Measurements from ENCODE around the gene APOC4.
A peak's percentile ranks its signal among the peaks of the same experiment; 100 is the strongest.

APOC4 gene

GRCh38 chr19:44957526-44957925 lies 15.5 kb downstream of the APOC4 start:
- Histone ChIP-seq H3K27ac (ENCODE audit: low read length) (no peak overlapping the region), H3K4me3 (ENCODE audit: low read length) (no peak overlapping the region), H3K4me2 (ENCODE audit: low read length) (no peak overlapping the region), H3K27me3 (ENCODE audit: low read depth, low read length) (no peaks in the 10 kb centered on the region), H3K79me2 (ENCODE audit: low read length) (peaks cover 85% of the 10 kb centered on the region), H3K36me3 (replicated peaks; ENCODE audit: low read depth, low read length) (peaks cover 9% of the 10 kb centered on the region), H3K4me1 (ENCODE audit: low read length) (peaks cover 51% of the 10 kb centered on the region), H3K9me3 (ENCODE audit: insufficient read depth, low read length) (no peaks in the 10 kb centered on the region), H4K20me1 (ENCODE audit: insufficient read depth, low read length) (peaks cover 34% of the 10 kb centered on the region), H3K9ac (ENCODE audit: low read length) (no peak overlapping the region), H2AFZ (ENCODE audit: low read depth, low read length) (no peak overlapping the region)
- no peak for TF ChIP-seq EZH2phosphoT487 (IDR thresholded peaks at IDR 0.05; ENCODE audit: low read depth)
- no peak for TF ChIP-seq CTCF (IDR thresholded peaks at IDR 0.05; ENCODE audit: low read depth, low read length)

- H3K27ac ChIP-seq (ENCODE audit: low read length) = no peak overlapping the region
- no peaks in the 10 kb centered on the region for H3K27me3 ChIP-seq (ENCODE audit: low read depth, low read length)
- no peak overlapping the region for H3K9ac ChIP-seq (ENCODE audit: low read length)
- peaks cover 51% of the 10 kb centered on the region for H3K4me1 ChIP-seq (ENCODE audit: low read length)
- peaks cover 10% of the 10 kb centered on the region for H3K36me3 ChIP-seq (replicated peaks; ENCODE audit: low read depth, low read length)
- H3K79me2 ChIP-seq (ENCODE audit: low read length) = peaks cover 86% of the 10 kb centered on the region
- H3K9me3 ChIP-seq (ENCODE audit: insufficient read depth, low read length) = no peaks in the 10 kb centered on the region
- H3K4me3 ChIP-seq (ENCODE audit: low read length) = no peak overlapping the region
- H4K20me1 ChIP-seq (ENCODE audit: insufficient read depth, low read length) = peaks cover 34% of the 10 kb centered on the region
- no peak for TF ChIP-seq EZH2phosphoT487 (IDR thresholded peaks at IDR 0.05; ENCODE audit: low read depth)
- no peak overlapping the region for H2AFZ ChIP-seq (ENCODE audit: low read depth, low read length)
- no peak overlapping the region; the same call in 1 of the 2 replicates for H3K4me2 ChIP-seq (ENCODE audit: low read length)
These were observed 16.1 kb downstream of the APOC4 start for GRCh38 chr19:44958090-44958489.

- no peak overlapping the region for H3K4me3 ChIP-seq (ENCODE audit: low read length)
- H3K4me2 ChIP-seq (ENCODE audit: low read length) = no peak overlapping the region
- H3K9ac ChIP-seq (ENCODE audit: low read length) = no peak overlapping the region
- H4K20me1 ChIP-seq (ENCODE audit: insufficient read depth, low read length) = peaks cover 34% of the 10 kb centered on the region
- H3K27me3 ChIP-seq (ENCODE audit: low read depth, low read length) = no peaks in the 10 kb centered on the region
- no peaks in the 10 kb centered on the region for H3K9me3 ChIP-seq (ENCODE audit: insufficient read depth, low read length)
- peaks cover 74% of the 10 kb centered on the region for H3K79me2 ChIP-seq (ENCODE audit: low read length)
- TF ChIP-seq CTCF (IDR thresholded peaks at IDR 0.05; ENCODE audit: low read depth, low read length) (no peak), EZH2phosphoT487 (IDR thresholded peaks at IDR 0.05; ENCODE audit: low read depth) (no peak)
- H3K27ac ChIP-seq (ENCODE audit: low read length) = 0 out of 2 replicates have a peak overlapping the region, but pooled peaks have one; percentile 78
- H3K4me1 ChIP-seq (ENCODE audit: low read length) = peaks cover 45% of the 10 kb centered on the region
- H3K36me3 ChIP-seq (replicated peaks; ENCODE audit: low read depth, low read length) = peaks cover 11% of the 10 kb centered on the region
- H2AFZ ChIP-seq (ENCODE audit: low read depth, low read length) = no peak overlapping the region
These were observed 17.7 kb downstream of the APOC4 start for GRCh38 chr19:44959691-44960090.

GRCh38 chr19:44960906-44961728 lies 19.1 kb downstream of the APOC4 start:
- Histone ChIP-seq H3K36me3 (replicated peaks; ENCODE audit: low read depth, low read length) (peaks cover 16% of the 10 kb centered on the region), H3K9me3 (ENCODE audit: insufficient read depth, low read length) (no peaks in the 10 kb centered on the region), H3K27ac (ENCODE audit: low read length) (peak overlapping the region; percentile 78), H4K20me1 (ENCODE audit: insufficient read depth, low read length) (peaks cover 26% of the 10 kb centered on the region), H3K4me3 (ENCODE audit: low read length) (peak overlapping the region; percentile 62), H3K4me1 (ENCODE audit: low read length) (peaks cover 42% of the 10 kb centered on the region), H3K4me2 (ENCODE audit: low read length) (peak overlapping the region; percentile 82), H3K79me2 (ENCODE audit: low read length) (peaks cover 65% of the 10 kb centered on the region), H3K9ac (ENCODE audit: low read length) (peak overlapping the region; percentile 51), H3K27me3 (ENCODE audit: low read depth, low read length) (no peaks in the 10 kb centered on the region), H2AFZ (ENCODE audit: low read depth, low read length) (no peak overlapping the region)
- no peak for TF ChIP-seq EZH2phosphoT487 (IDR thresholded peaks at IDR 0.05; ENCODE audit: low read depth)
- TF ChIP-seq CTCF (IDR thresholded peaks at IDR 0.05; ENCODE audit: low read depth, low read length) = no peak

Data from OCI-LY3 (cell line).